GM12801 (cell line): ENCODE measurements around the gene CPN2.

Source experiments
- CTCF ChIP-seq: IDR thresholded peaks from one replicate; pipeline ENCODE4 v1.5.1; 2011; ENCODE audit warnings: control low read depth; ENCODE audit not compliant: insufficient read length; ENCODE audit errors: extremely low read depth

CPN2 gene

GRCh38 chr3:194365526-194365925, 14.4 kb upstream of the CPN2 start:
- TF ChIP-seq CTCF: no peak

- no peak for TF ChIP-seq CTCF
Measured at GRCh38 chr3:194364652-194365434, 13.7 kb upstream of the CPN2 start.

- no peak for TF ChIP-seq CTCF
Measured at GRCh38 chr3:194364314-194364651, 13.2 kb upstream of the CPN2 start.

- TF ChIP-seq CTCF: no peak
Measured at GRCh38 chr3:194360568-194360967, 9.4 kb upstream of the CPN2 start.

- no peak for TF ChIP-seq CTCF
Measured at GRCh38 chr3:194357681-194358080, 6.6 kb upstream of the CPN2 start.

GRCh38 chr3:194355379-194355778, 4.3 kb upstream of the CPN2 start:
- no peak for TF ChIP-seq CTCF

GRCh38 chr3:194354315-194354714, 3.2 kb upstream of the CPN2 start:
- no peak for TF ChIP-seq CTCF

- TF ChIP-seq CTCF: no peak
Measured at GRCh38 chr3:194352667-194353246, 1.6 kb upstream of the CPN2 start.
